ENCODE measurements around the gene FLAD1. TPM values are rescaled to one million over a fixed set of nuclear protein-coding genes. Genes with fewer than 3 reads are reported as not detected.

The FLAD1 gene
- total RNA-seq, 1 experiment from 2014 or later: 97.0 TPM

DNA sequence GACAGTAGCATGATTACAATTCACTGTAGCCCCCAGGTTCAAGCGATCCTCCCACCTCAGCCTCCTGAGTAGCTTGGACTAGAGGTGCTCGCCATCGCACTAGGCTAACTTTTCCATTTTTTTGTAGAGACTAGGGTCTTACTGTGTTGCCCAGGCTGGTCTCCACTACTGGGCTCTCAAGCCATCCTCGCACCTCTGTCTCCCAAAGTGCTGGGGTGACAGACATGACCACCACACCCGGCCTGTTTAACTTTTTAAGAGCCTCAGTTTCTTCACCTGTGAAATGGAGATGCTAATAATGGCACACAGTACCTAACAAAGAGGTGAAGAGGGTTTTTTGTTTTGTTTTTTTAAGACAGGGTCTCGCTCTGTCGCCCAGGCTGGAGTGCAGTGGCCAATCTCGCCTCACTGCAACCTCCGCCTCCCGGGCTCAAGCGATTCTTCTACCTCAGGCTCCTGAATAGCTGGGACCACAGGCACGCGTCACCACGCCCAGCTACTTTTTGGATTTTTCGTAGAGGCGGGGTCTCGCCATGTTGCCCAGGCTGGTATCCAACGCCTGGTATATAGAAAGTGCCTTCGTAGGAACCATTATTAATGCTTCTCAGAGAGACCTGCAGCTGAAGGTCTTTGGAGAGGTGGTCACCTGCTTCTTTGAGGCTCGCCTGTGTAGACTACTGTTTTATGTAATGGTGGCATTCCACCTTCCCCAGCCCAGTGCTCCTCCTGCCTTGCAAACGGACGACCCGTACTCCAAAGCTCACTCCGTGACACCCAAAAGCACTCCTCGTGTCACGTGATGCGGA lies 47.2 kb upstream of the FLAD1 start:
- TF ChIP-seq CTCF (conservative IDR thresholded peaks at IDR 0.05): no peak
- H4K20me1 ChIP-seq (ENCODE audit: control insufficient read depth, insufficient read depth, insufficient read length): no peaks in the 10 kb centered on the region
- H3K23ac ChIP-seq (ENCODE audit: insufficient read length, low read depth, low read length): no peak overlapping the region
- no peak overlapping the region for H2AFZ ChIP-seq (ENCODE audit: low read length)
- no peaks in the 10 kb centered on the region; the same call in 1 of the 2 replicates for H3K4me1 ChIP-seq (ENCODE audit: insufficient read depth, low read length)
- peaks cover 11% of the 10 kb centered on the region for H3K23me2 ChIP-seq (ENCODE audit: insufficient read length, low read depth, low read length, poor library complexity, severe bottlenecking)
- peak overlapping the region; percentile 74 for H3K27ac ChIP-seq (ENCODE audit: insufficient read length, low read depth, low read length)
- WGBS (ENCODE audit: extremely low coverage, insufficient read length, low lambda C conversion rate): no CpG with 5 or more reads among the region's 27 CpGs
- no peak overlapping the region for H3K4ac ChIP-seq (ENCODE audit: low read depth, low read length)
- no peaks in the 10 kb centered on the region for H3K9me3 ChIP-seq (ENCODE audit: control insufficient read depth, low read depth, low read length)
- H3K56ac ChIP-seq (ENCODE audit: insufficient read length, low read depth, low read length): no peak overlapping the region
- no peaks in the 10 kb centered on the region; a peak in 2 of 5 replicates for H3K9me3 Mint-ChIP-seq
- no peak overlapping the region for H2BK5ac ChIP-seq (ENCODE audit: insufficient read length, low read length)
- H3K79me1 ChIP-seq (ENCODE audit: insufficient read depth, low read depth, low read length, poor library complexity, severe bottlenecking): no peaks in the 10 kb centered on the region
- H2AK5ac ChIP-seq (ENCODE audit: insufficient read length, low read length): no peak overlapping the region
- H3K4me2 ChIP-seq (ENCODE audit: insufficient read depth, insufficient read length, low read length): peak overlapping the region; percentile 93
- H4K91ac ChIP-seq (ENCODE audit: insufficient read length, low read depth, low read length): no peak overlapping the region
- H3K9ac ChIP-seq (ENCODE audit: extremely low read depth, insufficient read length, low read length): peak overlapping the region; percentile 96
- peaks cover 25 to 28% of the 10 kb centered on the region in 2 experiments for H3K4me1 Mint-ChIP-seq
- peak overlapping the region; percentile 84 for H4K5ac ChIP-seq (ENCODE audit: insufficient read length, low read depth, low read length)
- no peaks in the 10 kb centered on the region; the same call in 1 of the 2 replicates for H3K27me3 Mint-ChIP-seq (ENCODE audit: low read depth)
- no peak overlapping the region for H2BK15ac ChIP-seq (ENCODE audit: low read depth, low read length)
- H3K27ac Mint-ChIP-seq: peak overlapping the region; percentile 99 to 100 (median 99)
- peak overlapping the region; percentile 81 to 93 for H3K4me3 Mint-ChIP-seq
- peak overlapping the region; percentile 100 for H3K18ac ChIP-seq (ENCODE audit: insufficient read length, low read depth, low read length)
- H3K14ac ChIP-seq (ENCODE audit: insufficient read depth, low read length): peak overlapping the region; percentile 99
- no peak overlapping the region for H2BK20ac ChIP-seq (ENCODE audit: low read depth, low read length, poor library complexity, severe bottlenecking)
- H3K36me3 Mint-ChIP-seq (ENCODE audit: insufficient read depth in 1 of 3, low read depth in 3 of 3): no peaks in the 10 kb centered on the region; a peak in 2 of 7 replicates
- DNase-seq: no peak
- peak overlapping the region; percentile 22 for H4K8ac ChIP-seq (replicated peaks; ENCODE audit: insufficient read length, low read depth, low read length)
- no peak overlapping the region for H2BK120ac ChIP-seq (ENCODE audit: low read depth, low read length, poor library complexity, severe bottlenecking)
- no peak overlapping the region for H2BK12ac ChIP-seq (ENCODE audit: insufficient read length, low read depth, low read length)
- no peaks in the 10 kb centered on the region for H3K27me3 ChIP-seq (ENCODE audit: insufficient read depth, low read length)
- H3T11ph ChIP-seq (ENCODE audit: low read length): no peak overlapping the region
- H3K79me2 ChIP-seq (ENCODE audit: insufficient read depth, low read length): no peaks in the 10 kb centered on the region

All from H9 (cell line).